ENCODE data around the gene RO60. TPM values are rescaled to one million over a fixed set of nuclear protein-coding genes. Genes with fewer than 3 reads are reported as not detected.

Gene RO60
- total and polyA plus RNA-seq, 2 of the 13 experiments (the other 11 are each of a cell fraction or from before 2014, with no cell fraction given), result 20.3 to 53.7 TPM

DNA sequence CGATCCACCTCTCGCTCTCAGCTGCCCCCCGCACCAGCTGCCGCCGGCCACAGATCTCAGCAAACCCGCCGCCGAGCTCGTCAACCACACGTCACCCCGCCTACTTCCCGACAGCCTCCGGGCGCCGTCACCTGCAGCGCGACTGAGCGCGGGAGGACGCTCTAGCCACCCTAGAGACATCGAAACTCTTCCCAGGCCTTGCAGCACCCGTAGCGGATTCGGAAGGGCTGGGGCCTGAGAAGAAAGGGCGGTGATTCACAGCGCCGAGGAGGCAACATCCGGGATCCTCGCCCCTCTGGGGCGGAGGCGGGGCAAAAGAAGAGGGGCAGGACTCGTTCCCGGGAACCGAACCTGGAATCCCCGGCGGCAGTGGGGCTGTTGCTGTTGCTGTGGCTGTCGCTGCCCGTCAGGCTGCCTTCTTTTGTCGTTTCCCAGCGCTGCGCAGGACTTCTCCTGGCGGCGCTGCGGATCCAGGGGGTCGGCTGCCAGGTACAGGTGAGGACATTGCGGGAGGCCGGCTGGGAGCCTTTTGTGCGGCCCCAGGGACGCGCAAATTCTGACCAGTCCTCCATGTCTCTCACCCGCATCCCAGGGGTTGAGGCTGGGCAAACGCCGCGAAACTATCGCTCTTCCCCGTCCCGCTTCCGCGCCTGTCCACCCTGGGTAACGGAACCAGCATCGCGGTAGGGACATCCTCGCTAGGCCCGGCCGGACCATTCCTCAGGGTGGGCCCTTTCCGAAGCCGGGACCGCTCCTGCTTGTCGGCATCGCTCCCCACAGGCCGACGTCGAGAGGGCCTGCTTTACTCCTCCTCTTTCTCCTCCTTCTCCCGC is at the start of gene RO60, which contains the start of gene UCHL5 (continued):
- TF ChIP-seq, protein P1, sequence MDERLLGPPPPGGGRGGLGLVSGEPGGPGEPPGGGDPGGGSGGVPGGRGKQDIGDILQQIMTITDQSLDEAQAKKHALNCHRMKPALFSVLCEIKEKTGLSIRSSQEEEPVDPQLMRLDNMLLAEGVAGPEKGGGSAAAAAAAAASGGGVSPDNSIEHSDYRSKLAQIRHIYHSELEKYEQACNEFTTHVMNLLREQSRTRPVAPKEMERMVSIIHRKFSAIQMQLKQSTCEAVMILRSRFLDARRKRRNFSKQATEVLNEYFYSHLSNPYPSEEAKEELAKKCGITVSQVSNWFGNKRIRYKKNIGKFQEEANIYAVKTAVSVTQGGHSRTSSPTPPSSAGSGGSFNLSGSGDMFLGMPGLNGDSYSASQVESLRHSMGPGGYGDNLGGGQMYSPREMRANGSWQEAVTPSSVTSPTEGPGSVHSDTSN (CRISPR knock-in tag; IDR thresholded peaks at IDR 0.05), result peak; percentile 49; the same call in 1 of the 2 replicates
- TF ChIP-seq, protein P2, sequence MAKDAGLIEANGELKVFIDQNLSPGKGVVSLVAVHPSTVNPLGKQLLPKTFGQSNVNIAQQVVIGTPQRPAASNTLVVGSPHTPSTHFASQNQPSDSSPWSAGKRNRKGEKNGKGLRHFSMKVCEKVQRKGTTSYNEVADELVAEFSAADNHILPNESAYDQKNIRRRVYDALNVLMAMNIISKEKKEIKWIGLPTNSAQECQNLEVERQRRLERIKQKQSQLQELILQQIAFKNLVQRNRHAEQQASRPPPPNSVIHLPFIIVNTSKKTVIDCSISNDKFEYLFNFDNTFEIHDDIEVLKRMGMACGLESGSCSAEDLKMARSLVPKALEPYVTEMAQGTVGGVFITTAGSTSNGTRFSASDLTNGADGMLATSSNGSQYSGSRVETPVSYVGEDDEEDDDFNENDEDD (CRISPR knock-in tag; IDR thresholded peaks at IDR 0.05; ENCODE audit: borderline replicate concordance), result peak; percentile 99
- peak; percentile 78 for TF ChIP-seq AGO2 (optimal IDR thresholded peaks at IDR 0.05; ENCODE audit: low read depth, low read length)
- TF ChIP-seq MIXL1 (CRISPR knock-in tag; IDR thresholded peaks at IDR 0.05), result peak; percentile 81
- TF ChIP-seq CREM (IDR thresholded peaks at IDR 0.05), result peak; percentile 93
- no peak; the same call in 1 of the 2 replicates for TF ChIP-seq CREM (CRISPR knock-in tag; IDR thresholded peaks at IDR 0.05)
- TF ChIP-seq, protein P3, sequence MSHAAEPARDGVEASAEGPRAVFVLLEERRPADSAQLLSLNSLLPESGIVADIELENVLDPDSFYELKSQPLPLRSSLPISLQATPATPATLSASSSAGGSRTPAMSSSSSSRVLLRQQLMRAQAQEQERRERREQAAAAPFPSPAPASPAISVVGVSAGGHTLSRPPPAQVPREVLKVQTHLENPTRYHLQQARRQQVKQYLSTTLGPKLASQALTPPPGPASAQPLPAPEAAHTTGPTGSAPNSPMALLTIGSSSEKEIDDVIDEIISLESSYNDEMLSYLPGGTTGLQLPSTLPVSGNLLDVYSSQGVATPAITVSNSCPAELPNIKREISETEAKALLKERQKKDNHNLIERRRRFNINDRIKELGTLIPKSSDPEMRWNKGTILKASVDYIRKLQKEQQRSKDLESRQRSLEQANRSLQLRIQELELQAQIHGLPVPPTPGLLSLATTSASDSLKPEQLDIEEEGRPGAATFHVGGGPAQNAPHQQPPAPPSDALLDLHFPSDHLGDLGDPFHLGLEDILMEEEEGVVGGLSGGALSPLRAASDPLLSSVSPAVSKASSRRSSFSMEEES (CRISPR knock-in tag; IDR thresholded peaks at IDR 0.05), result peak; percentile 80
- peak; percentile 75 for TF ChIP-seq ARNTL (CRISPR knock-in tag; IDR thresholded peaks at IDR 0.05)
- TF ChIP-seq MEIS2 (CRISPR knock-in tag; IDR thresholded peaks at IDR 0.05), result peak; percentile 96
- TF ChIP-seq, protein P4, sequence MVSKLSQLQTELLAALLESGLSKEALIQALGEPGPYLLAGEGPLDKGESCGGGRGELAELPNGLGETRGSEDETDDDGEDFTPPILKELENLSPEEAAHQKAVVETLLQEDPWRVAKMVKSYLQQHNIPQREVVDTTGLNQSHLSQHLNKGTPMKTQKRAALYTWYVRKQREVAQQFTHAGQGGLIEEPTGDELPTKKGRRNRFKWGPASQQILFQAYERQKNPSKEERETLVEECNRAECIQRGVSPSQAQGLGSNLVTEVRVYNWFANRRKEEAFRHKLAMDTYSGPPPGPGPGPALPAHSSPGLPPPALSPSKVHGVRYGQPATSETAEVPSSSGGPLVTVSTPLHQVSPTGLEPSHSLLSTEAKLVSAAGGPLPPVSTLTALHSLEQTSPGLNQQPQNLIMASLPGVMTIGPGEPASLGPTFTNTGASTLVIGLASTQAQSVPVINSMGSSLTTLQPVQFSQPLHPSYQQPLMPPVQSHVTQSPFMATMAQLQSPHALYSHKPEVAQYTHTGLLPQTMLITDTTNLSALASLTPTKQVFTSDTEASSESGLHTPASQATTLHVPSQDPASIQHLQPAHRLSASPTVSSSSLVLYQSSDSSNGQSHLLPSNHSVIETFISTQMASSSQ (IDR thresholded peaks at IDR 0.05; ENCODE audit: low read depth), result no peak
- TF ChIP-seq, protein P4 (CRISPR knock-in tag; IDR thresholded peaks at IDR 0.05; ENCODE audit: borderline replicate concordance), result peak; percentile 84; the same call in 1 of the 2 replicates
- TF ChIP-seq KDM1A (CRISPR knock-in tag; IDR thresholded peaks at IDR 0.05), result no peak
- TF ChIP-seq, protein P5, sequence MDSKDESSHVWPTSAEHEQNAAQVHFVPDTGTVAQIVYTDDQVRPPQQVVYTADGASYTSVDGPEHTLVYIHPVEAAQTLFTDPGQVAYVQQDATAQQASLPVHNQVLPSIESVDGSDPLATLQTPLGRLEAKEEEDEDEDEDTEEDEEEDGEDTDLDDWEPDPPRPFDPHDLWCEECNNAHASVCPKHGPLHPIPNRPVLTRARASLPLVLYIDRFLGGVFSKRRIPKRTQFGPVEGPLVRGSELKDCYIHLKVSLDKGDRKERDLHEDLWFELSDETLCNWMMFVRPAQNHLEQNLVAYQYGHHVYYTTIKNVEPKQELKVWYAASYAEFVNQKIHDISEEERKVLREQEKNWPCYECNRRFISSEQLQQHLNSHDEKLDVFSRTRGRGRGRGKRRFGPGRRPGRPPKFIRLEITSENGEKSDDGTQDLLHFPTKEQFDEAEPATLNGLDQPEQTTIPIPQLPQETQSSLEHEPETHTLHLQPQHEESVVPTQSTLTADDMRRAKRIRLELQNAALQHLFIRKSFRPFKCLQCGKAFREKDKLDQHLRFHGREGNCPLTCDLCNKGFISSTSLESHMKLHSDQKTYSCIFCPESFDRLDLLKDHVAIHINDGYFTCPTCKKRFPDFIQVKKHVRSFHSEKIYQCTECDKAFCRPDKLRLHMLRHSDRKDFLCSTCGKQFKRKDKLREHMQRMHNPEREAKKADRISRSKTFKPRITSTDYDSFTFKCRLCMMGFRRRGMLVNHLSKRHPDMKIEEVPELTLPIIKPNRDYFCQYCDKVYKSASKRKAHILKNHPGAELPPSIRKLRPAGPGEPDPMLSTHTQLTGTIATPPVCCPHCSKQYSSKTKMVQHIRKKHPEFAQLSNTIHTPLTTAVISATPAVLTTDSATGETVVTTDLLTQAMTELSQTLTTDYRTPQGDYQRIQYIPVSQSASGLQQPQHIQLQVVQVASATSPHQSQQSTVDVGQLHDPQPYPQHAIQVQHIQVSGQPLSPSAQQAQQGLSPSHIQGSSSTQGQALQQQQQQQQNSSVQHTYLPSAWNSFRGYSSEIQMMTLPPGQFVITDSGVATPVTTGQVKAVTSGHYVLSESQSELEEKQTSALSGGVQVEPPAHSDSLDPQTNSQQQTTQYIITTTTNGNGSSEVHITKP (CRISPR knock-in tag; IDR thresholded peaks at IDR 0.05; ENCODE audit: low read depth), result 0 out of 2 replicates have a peak, but pooled peaks have one; percentile 25
- peak; percentile 78 for TF ChIP-seq GATAD2A (CRISPR knock-in tag; IDR thresholded peaks at IDR 0.05)
- TF ChIP-seq SRSF4 (IDR thresholded peaks at IDR 0.05; ENCODE audit: low read depth, low read length, poor library complexity, severe bottlenecking), result no peak
- peak; percentile 39 for TF ChIP-seq ZNF883 (CRISPR knock-in tag; IDR thresholded peaks at IDR 0.05; ENCODE audit: not compliant biosample characterization)
- TF ChIP-seq ZNF713 (CRISPR knock-in tag; IDR thresholded peaks at IDR 0.05), result no peak
- peak; percentile 95 for TF ChIP-seq CBX1 (IDR thresholded peaks at IDR 0.05; ENCODE audit: low read depth)

Data from HepG2 (cell line).